Activated CD8-positive, alpha-beta memory T cell treated with anti-CD3 and anti-CD28 coated beads, Interleukin-2, amount 50 U/mL, for 1 hour (primary cell): Measurements from ENCODE around the gene NMRAL1.

Experiments
- DNase-seq: peaks from one replicate; pipeline ENCODE4 v3.0.0-alpha.2; 2020; ENCODE audit errors: extremely low read depth

NMRAL1 gene

DNA sequence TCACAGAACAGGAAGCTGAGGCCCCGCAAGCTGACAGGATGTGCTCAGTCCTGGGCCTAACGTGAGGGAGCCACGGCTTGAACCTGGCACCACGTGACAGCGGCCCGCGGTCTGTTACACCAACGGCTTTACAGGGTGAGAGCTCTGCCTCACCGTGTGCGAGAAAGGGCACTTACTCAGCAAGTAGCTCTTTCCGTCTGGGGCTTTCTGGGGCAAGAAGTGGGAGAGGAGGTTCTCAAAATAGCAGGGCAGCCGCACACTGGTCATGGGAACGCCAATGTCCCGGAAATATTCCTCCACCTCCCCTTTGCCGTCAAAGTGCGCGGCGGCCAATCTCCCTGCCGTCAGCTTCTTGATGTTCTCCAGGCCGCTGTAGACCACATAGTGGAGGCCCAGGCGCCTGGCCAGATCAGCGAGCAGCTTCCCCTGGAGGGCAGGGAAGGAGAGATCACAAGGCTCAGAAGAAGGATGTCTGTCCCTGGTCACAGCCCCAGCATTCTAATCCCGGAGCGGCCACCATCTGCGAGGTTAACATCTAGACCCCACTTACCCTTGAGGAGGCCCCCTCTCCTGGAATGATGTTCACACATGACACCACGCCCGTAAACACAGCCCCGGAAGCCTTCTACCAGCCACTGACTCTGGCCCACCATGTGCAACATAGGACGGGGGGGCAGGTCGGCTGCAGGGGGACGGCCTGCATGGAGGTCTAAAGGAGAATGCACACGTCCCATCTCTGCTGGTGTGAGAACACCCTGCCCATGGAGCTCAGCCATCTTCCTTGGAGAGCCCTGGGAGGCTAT, 8.2 kb downstream of the NMRAL1 start:
- DNase-seq: peak; percentile 28

DNA sequence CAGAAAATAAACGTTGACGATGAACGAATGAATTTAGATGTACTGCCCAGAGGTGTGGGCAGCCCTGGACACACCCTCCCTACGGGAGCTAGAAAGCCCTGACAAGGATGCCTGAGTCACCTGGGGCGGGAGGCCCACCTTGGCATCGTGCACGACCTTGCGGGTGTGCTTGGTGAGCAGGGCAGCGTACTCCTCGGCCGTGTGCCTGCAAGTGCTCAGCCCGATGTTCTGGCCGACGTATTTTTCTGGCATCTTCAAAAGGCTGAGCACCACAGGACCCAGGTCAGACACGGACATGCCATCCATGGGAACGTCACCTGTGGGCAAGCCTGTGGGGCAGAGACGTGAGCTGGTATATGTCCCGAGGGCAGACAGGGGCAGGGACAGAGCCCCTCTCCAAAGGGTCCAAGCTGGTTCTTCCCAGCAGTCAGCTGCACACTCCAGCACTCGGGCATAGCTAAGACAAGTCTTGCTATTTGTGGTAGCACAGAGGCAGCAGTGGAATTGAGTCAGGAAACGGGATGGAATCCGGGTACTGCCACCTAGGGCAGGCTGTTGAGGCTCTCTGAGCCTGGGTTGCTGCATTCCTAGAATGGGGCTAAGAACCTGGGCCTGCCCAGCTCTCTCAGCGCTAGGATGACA, 10.8 kb downstream of the NMRAL1 start:
- DNase-seq: no peak

DNA sequence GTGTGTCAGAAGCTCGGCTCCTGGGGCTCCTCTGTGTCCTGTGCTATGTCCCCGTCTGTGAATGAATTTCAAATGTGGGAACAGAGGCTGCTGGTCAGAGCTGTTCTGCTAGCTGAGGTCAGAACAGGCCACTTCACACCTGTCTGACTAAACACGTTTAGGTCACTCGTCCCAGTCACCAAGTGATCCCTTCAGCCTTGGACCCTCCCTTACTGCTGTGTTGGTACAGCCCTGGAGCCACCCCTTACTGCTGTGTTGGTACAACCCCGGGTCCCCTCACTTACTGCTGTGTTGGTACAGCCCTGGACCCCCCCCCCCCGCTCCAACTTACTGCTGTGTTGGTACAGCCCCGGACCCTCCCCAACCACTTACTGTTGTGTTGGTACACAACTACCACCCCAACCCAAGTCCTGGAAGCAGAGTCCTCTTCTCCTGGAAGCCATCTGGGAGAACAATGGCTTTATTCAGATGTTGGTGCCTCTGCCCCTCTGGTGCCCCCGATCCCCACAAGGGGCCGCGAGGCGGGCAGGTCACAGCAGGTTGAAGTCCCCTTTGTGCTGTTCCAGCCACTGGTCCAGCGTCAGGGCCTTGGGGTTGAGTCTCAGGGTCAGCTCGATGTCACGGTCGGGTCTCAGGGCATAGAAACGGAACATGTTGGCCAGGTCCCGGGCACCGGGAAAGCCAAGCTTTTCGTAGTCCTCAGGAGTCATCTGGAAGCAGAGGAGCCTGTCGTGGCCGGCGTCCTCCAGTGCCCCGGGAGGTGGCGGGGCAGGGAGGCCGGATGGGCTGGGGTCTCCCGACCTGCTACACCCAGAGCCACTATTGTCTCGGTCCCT, 13.0 kb downstream of the NMRAL1 start:
- DNase-seq: no peak

DNA sequence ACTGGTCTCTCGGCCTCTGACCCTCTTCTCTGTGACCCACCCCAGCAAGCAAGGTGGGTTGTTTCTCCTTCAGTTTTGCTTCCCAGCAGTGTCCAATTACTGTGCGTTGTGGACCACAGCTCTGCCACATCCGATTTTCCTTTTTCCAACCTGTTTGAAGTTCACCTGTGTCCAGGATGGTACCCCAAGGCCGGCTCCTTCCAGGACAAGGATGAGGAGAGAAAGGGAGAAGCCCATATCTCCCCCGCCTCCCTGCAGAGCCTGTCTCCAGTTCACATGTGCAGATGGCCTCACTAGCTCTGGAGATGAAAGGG, 13.5 kb downstream of the NMRAL1 start:
- DNase-seq: no peak

DNA sequence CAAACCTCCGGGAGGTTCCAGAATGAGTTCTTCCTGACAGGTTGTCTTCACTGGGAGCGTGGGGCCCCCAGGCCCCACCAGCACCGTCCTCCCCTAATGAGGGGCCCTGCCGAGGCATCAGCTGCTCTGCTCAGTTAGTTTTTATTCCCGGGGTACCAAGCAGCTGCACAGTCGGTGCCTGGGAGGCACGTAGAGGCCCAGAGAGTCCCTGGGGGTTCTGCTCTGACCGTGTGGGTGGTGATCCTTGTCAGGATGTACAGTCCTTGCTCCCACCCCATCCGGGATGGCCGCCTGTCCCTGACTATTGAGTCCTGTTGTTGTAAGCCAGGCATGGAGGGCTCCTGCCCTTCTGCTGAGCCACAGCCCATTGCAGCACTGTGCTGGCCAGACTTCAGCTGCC, 18.5 kb downstream of the NMRAL1 start:
- no peak for DNase-seq

DNA sequence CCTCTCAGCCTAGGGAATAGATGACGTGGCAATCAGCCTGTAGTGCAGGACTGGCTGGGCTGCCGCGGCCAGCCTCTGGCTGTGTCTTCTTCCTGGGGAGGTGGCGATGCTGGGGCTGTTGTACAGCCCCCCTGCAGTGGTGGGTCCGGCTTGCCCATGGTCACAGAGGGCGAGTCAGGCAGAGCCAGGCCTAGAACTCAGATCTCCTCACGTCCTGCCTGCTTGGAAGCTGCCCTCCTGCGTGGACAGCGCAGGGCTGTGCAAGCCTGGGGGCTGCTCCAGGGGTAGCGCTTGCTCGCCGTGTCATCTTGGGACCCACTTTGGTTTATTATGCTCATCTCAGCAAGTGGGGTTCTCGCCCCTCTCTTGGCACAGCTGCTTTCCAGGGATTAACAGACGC, 19.3 kb downstream of the NMRAL1 start:
- no peak for DNase-seq

DNA sequence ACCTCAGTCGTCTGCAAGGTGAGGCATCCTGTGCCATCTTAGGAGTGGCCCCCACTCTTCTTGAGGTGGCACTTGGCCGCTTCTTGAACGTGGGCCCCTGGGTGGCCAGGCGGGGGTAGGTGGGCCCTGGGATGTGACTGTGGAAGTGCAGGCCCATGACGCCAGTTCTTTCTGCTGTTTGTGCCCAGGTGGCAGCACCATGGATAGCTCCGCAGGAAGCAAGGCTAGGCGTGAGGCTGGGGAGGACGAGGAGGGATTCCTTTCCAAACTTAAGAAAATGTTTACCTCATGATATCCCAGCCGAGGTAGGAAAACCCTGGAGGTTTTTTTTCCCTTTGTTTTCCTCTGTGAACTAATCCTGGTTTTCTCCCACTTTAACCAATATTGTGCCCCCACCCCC, 19.8 kb downstream of the NMRAL1 start:
- no peak for DNase-seq

DNA sequence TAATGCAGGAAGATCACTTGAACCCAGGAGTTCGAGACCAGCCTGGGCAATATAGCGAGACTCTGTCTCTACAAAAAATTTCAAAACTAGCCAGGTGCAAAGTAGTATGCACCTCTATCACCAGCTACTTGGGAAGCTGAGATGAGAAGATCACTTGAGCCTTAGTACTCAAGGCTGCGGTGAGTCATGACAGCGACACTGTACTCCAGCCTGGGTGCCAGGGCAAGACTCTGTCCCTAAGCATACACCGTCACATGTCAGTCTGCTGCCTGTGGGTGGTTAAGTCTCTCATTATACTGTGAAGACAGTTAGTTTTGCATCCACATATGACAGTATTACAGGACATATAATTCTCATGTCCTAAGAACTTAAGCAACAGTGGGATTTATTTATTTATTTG, 21.8 kb downstream of the NMRAL1 start:
- no peak for DNase-seq

DNA sequence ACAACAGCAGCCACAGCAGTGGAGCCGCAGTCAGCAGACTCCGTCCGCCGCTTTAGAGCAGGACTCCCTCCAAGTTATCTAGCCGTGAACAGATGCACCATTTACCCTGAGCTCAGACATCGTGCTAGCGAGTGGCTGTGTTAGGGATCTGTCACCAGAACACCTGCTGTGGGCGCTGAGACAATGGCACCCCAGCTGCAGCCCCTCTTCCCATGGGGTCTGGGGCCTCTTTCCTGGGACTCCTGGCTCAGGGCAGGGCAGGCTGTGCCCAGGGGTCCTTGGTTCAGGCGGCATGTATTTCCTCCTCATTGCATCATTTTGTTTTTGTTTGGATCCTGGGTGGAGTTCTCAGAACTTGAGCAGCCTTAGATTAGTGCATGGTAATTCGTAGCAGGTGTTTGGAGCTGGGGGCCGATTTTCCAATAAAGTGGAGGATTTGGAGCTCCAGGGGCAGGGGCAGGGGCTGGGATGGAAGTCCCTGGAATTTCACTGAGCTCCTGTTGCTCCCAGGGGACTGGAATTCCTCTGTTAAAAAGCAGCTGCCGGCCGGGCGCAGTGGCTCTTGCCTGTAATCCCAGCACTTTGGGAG, 23.4 kb downstream of the NMRAL1 start:
- DNase-seq: no peak

DNA sequence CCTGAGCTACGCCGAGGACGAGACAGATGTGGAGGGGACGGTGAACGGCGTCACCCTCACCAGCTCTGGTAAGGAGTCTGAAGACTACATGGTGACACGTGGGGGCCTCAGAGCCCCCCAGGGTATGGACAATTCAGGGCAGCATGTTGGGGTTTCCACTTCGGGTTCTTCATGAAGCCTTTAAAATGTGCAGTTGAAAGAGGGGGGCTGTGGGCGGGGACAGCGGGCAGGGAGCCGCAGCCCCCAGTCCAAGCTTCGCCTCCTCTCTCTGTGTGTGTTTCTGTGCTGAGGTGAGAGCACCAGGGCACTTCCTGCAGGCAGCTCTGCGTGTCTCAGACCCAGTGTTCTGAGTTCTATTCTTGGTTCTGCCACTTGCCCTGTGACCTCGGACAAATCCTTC, 24.0 kb downstream of the NMRAL1 start:
- DNase-seq: no peak

DNA sequence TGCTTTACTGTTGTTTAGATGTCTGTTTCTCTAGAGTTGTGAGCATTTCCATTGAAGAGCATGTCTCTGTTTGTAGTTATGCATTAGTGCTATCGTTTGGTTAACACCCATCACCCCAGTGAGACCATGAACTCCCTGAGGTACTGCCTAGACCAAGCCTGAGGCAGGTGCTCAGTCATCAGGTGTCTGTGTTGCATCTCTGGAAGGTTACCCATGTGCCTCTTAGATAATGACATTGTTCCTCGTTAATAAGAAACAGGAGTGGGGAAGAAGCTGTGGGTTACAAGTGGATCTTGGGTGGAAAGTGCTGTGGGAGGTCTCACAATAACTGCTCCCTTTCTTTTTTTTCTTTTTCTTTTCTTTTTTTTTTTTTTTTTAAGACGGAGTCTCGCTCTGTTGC, 30.4 kb downstream of the NMRAL1 start:
- no peak for DNase-seq

DNA sequence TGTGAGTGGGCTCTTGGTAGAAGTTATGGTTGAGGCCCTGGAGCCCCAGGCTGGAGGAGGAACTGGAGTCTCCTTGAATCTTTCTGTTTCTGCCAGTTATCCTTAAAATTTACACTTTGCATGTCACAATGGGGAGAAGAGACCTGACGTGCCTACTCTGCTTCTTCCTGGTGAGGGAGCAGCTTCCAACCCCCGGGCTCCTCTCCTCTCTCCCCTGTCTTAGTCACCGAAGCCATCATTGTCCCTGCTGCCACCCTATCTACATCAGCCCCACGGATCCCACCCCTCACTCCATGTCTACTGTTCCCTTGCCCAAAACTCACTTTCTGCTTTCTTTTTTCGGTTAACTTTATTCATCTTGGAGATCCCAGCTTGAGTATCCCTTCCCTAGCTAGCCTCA, 31.2 kb downstream of the NMRAL1 start:
- no peak for DNase-seq

DNA sequence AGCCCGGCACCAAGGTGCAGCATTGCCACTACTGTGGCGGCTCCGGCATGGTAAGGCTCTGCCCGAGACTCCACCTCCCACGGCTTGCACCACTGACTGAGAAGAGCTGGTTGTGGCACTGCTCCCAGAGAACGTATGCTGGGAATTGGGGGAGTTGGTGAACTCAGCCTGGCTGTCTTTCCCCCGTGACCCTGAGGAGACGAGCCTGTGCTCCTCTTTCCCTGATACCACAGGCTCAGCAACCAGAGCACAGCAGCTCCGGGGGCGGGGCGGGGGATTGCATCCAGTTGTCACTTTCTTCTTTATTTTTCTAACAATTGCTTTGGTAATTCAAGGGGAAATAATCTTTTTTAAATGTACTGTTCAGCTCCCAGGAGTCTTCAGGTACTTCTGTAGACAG, 32.1 kb downstream of the NMRAL1 start:
- DNase-seq: no peak

DNA sequence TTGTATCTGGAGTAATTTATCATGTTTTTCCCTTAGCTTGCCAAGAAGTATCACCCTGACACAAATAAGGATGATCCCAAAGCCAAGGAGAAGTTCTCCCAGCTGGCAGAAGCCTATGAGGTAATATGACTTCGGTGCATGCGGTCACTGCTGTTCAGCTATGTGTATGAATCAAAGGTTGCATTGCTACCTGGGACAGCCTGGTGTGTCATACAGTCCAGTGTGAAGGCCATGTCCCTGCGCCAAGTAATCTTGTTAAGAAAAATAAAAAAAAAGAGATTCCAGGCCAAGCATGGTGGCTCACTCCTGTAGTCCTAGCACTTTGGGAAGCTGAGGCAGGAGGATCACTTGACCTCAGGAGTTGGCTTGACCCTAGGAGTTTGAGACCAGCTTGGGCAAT, 37.1 kb downstream of the NMRAL1 start:
- DNase-seq: no peak

DNA sequence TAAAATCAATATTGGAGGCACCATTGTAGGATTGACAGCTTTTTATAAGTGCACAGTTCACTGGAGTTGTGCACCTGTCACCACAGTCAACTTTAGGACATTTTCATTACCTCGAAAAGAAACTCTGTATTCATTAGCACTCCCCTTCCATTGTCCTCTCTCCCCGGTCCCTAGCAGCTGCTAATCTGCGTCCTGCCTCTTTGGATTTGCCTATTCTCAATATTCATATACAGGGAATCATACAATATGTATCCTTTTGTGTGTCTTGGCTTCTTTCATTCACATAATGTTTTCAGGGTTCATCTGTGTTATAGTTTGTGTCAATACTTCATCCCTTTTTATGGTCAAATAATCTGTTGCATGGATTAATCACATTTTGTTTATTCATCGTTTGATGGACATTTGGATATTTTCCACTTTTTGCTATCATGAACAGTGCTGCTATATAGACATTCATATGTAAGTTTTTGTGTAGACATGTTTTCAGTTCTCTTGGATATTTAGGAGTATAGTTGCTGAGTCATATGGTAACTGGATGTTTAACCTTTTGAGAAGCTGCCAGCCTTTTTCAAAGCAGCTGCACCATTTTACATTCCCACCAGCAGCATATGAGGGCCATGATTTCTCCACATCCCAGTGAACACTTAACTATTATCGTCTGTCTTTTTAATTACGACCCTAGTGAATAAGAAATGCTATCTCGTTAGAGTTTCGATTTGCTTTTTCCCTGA, 38.9 kb downstream of the NMRAL1 start:
- DNase-seq: no peak

DNA sequence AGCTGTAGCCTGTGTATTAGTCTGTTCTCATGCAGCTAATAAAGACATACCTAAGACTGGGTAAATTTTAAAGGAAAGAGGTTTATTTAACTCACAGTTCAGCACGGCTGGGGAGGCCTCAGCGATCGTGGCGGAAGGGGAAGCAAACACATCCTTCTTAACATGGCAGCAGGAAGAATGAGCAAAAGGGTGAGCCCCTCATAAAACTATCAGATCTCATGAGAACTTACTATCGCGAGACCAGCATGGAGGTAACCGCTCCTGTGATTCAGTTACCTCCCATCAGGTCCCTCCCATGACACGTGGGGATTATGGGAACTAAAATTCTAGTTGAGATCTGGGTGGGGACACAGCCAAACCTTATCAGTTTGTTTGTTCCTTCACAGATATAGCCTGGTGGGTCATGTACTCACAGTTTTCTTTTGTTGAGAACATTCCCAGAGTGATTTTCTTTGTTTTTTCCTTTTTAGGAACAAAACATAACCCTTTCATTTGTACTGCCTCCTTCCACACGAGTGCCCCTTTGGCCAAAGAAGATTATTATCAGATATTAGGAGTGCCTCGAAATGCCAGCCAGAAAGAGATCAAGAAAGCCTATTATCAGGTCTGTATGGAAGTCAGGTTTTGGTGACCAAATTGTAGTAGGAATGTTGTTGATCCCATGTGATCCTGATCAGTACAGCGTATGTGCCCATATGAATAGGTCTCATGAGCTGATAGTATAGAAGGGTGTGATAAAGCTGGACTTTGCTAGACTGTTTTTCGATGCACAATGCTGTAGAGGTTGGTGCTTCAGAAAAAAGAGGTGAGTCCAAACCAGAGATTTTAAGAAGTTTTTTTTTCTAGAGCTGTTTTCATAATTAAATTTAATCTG, 40.3 kb downstream of the NMRAL1 start:
- DNase-seq: no peak

DNA sequence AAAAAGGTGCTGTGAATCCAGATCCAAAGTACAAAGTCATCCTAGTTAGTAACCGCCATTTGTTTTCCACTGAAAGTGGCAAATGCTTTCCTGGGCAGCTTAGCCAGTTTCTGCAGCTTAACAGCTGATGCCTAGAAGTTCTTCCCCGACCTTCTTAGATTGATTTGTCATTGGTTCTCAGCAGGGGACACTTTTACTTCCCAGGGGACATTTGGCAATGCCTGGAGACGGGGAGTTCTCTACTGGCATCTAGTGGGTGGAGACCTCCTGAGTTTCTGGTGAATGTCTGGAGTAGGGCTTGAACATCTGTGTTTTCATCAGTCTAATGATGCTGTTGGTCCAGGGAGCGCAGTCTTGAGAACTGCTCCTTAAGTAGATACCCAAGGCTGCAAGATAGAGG, 41.2 kb downstream of the NMRAL1 start:
- no peak for DNase-seq

DNA sequence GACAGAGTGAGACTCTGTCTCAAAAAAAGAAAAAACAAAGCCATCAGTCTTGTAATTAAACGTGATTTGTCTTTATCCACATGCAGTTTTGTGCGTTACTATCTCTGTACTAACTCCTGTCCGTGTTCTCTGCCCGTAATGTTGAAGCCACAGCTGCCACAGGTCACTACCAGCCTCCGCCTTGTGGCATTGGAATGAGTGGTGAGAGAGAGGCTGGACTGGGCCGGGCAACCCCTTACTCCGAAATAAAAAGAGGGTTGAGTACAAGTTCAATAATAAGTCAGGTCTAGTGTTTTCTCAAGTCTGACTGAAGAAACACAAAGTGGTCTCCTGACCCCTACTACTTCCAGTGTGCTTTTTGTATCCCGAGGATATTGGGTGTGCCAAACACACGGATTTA, 43.4 kb downstream of the NMRAL1 start:
- no peak for DNase-seq

DNA sequence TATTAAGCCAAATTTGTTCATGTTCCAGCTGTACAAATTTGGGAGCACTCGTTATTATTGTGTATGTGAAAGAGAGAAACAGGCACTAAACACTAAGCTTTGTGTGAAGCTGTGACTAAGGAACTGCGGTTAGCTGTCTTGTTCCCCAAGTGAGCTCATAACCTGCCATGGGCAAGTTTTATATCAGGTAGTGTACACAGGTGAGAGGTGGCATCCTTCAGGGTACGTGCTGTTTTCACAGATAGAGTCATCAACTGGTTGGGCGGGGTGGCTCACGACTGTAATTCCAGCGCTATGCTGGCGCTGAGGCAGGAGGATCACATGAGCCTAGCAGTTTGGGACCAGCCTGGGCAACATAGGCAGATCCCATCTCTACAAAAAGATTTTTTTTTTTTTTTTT, 45.9 kb downstream of the NMRAL1 start:
- DNase-seq: no peak

DNA sequence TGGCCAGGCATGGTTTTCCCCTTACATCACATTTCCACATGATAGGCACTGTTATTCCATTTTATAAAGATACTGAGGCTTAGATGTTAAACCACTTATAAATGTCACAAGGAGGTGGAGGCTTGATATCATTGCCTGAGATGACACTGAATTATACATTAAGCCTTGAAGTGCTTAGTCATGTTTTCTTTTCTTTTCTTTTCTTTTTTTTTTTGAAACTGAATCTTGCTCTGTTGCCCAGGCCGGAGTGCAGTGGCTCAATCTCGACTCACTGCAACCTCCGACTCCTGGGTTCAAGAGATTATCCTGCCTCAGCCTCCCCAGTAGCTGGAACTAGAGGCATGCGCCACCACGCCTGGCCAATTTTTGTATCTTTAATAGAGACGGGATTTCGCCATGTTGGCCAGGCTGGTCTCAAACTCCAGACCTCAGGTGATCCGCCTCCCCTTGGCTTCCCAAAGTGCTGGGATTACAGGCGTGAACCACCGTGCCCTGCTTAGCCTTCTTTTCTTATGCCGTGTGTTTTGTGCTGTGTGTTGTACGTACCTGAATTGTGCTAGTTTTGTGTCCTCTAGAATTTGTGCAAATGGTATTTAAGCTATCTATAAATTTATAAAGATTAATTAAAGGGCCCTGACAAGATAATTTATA, 47.6 kb downstream of the NMRAL1 start:
- DNase-seq: no peak
